Osteoblast (primary cell): Measurements from ENCODE around the gene BRME1. TPM values are rescaled to one million over a fixed set of nuclear protein-coding genes. Genes with fewer than 3 reads are reported as not detected.
"Not testable (repeated sequence)": the region's sequence is repeated elsewhere in the genome, so short reads cannot be mapped to it uniquely, and the experiment has no call there.

Experiments
- DNase-seq: peaks from one replicate; pipeline ENCODE4 v3.0.0; 2011; ENCODE audit warnings: low spot score, mixed read lengths; ENCODE audit not compliant: insufficient read length; ENCODE audit errors: missing footprints
- H2AFZ ChIP-seq: 2 replicates; pipeline ENCODE4 v1.6.0; 2011; ENCODE audit warnings: mild to moderate bottlenecking, low read length
- H3K27ac ChIP-seq: 2 replicates; pipeline ENCODE4 v1.5.1; 2011; ENCODE audit warnings: mild to moderate bottlenecking, low read depth, low read length, moderate library complexity
- H3K27me3 ChIP-seq: 2 replicates; pipeline ENCODE4 v1.6.0; 2012; ENCODE audit warnings: mild to moderate bottlenecking, control low read depth, inconsistent platforms, low read length, moderate library complexity; ENCODE audit not compliant: insufficient read depth
- H3K36me3 ChIP-seq: 2 replicates; pipeline ENCODE4 v1.5.1; 2011; ENCODE audit warnings: mild to moderate bottlenecking, low read length, control low read depth, moderate library complexity; ENCODE audit not compliant: insufficient read depth
- H3K4me1 ChIP-seq: 2 replicates; pipeline ENCODE4 v1.5.1; 2011; ENCODE audit warnings: mild to moderate bottlenecking, low read length, control low read depth, moderate library complexity; ENCODE audit not compliant: insufficient read depth
- H3K4me2 ChIP-seq: 2 replicates; pipeline ENCODE4 v1.6.0; 2011; ENCODE audit warnings: mild to moderate bottlenecking, low read length; ENCODE audit not compliant: insufficient read depth
- H3K4me3 ChIP-seq: fragments of 200-600 bp; sonication (generic); 3 replicates; pipeline ENCODE4 v1.5.1; 2012; ENCODE audit warnings: mild to moderate bottlenecking, low read length, inconsistent platforms; ENCODE audit not compliant: insufficient read depth
- H3K79me2 ChIP-seq: 2 replicates; pipeline ENCODE4 v1.6.0; 2012; ENCODE audit warnings: mild to moderate bottlenecking, low read length, control low read depth, inconsistent platforms; ENCODE audit not compliant: insufficient read depth
- H3K9me3 ChIP-seq: 2 replicates; pipeline ENCODE4 v1.5.1; 2011; ENCODE audit warnings: low read depth, low read length, control low read depth
- H4K20me1 ChIP-seq: 2 replicates; pipeline ENCODE4 v1.6.0; 2012; ENCODE audit warnings: mild to moderate bottlenecking, low read length, control low read depth; ENCODE audit not compliant: insufficient read depth
- total RNA-seq: library from RNA; depleted of rRNA; stranded (reverse); fragments of >200 nt; gene quantifications from 2 replicates; pipeline ENCODE4 v1.2.3, GENCODE V29; 2012
- TF ChIP-seq, protein P1 (sequence below): IDR thresholded peaks from 2 replicates; pipeline ENCODE4 v1.5.1; 2011; ENCODE audit warnings: mild to moderate bottlenecking, low read depth, low read length, moderate library complexity; ENCODE audit errors: extremely low read depth

Gene BRME1
- total RNA-seq, 1 donor = 0.72 TPM

DNA sequence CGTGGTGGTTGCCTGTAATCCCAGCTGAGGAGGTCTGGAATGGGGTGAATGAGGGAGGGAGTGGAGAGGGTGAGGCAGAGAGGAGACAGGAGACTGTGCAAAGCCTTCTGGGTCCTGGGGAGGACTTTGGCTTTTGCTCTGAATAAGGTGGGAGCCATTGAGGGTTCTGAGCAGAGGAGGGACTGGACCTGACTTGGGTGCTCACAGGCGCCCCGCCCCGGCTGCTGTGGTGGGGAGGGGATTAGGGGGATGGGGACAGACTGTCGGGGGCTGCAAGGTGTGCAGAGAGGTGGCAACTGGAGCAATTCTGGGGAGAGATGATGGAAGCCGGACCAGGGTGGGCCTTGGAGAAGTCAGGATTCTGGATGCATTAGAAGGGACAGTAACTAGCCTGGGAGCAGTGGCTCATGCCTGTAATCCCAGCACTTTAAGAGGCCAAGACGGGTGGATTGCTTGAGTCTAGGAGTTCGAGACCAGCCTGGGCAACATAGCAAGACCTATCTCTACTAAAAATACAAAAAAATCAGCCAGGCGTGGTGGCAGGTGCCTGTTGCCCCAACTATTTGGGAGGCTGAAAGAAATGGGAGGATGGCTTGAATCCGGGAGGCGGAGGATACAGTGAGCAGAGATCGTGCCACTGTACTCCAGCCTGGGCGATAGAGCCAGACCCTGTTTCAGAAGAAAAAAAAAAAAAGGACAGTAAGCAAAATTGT, 45.1 kb downstream of the BRME1 start:
- no peak overlapping the region for H3K4me2 ChIP-seq
- no peak overlapping the region for H3K4me3 ChIP-seq
- peaks cover under 1% of the 10 kb centered on the region for H3K27me3 ChIP-seq
- H2AFZ ChIP-seq = no peak overlapping the region
- DNase-seq = no peak
- H3K9me3 ChIP-seq = no peaks in the 10 kb centered on the region
- no peaks in the 10 kb centered on the region for H3K36me3 ChIP-seq
- H3K27ac ChIP-seq = peak overlapping the region; percentile 79
- peaks cover 9% of the 10 kb centered on the region for H3K4me1 ChIP-seq
- H4K20me1 ChIP-seq = peaks cover 3% of the 10 kb centered on the region
- no peaks in the 10 kb centered on the region for H3K79me2 ChIP-seq
- TF ChIP-seq, protein P1, sequence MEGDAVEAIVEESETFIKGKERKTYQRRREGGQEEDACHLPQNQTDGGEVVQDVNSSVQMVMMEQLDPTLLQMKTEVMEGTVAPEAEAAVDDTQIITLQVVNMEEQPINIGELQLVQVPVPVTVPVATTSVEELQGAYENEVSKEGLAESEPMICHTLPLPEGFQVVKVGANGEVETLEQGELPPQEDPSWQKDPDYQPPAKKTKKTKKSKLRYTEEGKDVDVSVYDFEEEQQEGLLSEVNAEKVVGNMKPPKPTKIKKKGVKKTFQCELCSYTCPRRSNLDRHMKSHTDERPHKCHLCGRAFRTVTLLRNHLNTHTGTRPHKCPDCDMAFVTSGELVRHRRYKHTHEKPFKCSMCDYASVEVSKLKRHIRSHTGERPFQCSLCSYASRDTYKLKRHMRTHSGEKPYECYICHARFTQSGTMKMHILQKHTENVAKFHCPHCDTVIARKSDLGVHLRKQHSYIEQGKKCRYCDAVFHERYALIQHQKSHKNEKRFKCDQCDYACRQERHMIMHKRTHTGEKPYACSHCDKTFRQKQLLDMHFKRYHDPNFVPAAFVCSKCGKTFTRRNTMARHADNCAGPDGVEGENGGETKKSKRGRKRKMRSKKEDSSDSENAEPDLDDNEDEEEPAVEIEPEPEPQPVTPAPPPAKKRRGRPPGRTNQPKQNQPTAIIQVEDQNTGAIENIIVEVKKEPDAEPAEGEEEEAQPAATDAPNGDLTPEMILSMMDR = no peak

DNA sequence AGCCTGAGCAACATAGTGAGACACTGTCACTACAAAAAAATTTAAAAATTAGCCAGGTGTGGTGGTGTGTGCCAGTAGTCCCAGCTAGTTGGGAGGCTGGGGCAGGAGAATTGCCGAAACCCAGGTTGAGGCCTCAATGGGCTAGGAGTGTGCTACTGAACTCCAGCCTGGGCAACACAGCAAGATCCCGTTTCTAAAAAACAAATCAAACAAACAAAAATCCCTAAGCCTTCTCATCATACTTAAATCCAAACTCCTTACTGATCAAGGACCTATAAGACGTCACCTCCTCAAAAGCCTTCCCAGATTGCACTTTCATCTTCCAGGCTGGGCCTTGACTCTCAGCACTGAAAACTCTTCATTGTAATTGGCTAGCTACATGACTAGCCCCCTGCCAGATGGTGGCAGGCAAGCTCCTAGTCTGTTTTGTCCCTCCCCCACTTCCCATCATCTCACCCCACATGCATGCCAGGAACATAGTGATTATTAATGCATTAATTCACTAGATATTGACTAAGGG, 46.5 kb downstream of the BRME1 start:
- peaks cover 3% of the 10 kb centered on the region for H4K20me1 ChIP-seq
- TF ChIP-seq, protein P1 = no peak
- peak; percentile 81 for DNase-seq
- H3K27me3 ChIP-seq = no peaks in the 10 kb centered on the region
- no peak overlapping the region for H3K27ac ChIP-seq
- H3K9me3 ChIP-seq = no peaks in the 10 kb centered on the region
- peaks cover 9% of the 10 kb centered on the region for H3K4me1 ChIP-seq
- H3K4me2 ChIP-seq = no peak overlapping the region
- H3K4me3 ChIP-seq = no peak overlapping the region
- H3K36me3 ChIP-seq = no peaks in the 10 kb centered on the region
- no peaks in the 10 kb centered on the region for H3K79me2 ChIP-seq
- no peak overlapping the region for H2AFZ ChIP-seq

DNA sequence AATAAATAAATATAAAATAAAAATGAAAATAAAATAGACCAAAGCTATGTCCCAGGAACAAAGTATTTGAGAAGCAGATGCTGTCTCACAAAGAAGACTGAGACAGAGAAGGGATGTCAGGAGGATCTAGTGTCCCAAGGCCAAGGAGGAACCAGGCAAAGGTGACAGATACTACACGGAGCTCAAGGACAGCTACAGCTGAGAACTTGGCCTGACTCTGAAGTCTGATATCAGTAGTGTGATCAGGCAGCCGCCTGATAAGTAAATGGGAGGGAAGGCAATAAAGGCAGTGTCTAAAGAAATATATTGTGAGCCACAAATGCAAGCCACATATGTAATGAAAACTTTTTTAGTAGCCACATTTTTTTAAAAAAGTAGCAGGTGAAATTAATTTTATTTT, 49.4 kb downstream of the BRME1 start:
- H3K79me2 ChIP-seq = no peaks in the 10 kb centered on the region
- H3K36me3 ChIP-seq = no peaks in the 10 kb centered on the region
- no peak overlapping the region for H3K4me2 ChIP-seq
- no peak overlapping the region for H2AFZ ChIP-seq
- H3K27ac ChIP-seq = no peak overlapping the region
- H4K20me1 ChIP-seq = no peaks in the 10 kb centered on the region
- H3K27me3 ChIP-seq = no peaks in the 10 kb centered on the region
- no peaks in the 10 kb centered on the region for H3K9me3 ChIP-seq
- peak; percentile 31 for DNase-seq
- no peak overlapping the region for H3K4me3 ChIP-seq
- peaks cover 26% of the 10 kb centered on the region for H3K4me1 ChIP-seq
- TF ChIP-seq, protein P1 = no peak

DNA sequence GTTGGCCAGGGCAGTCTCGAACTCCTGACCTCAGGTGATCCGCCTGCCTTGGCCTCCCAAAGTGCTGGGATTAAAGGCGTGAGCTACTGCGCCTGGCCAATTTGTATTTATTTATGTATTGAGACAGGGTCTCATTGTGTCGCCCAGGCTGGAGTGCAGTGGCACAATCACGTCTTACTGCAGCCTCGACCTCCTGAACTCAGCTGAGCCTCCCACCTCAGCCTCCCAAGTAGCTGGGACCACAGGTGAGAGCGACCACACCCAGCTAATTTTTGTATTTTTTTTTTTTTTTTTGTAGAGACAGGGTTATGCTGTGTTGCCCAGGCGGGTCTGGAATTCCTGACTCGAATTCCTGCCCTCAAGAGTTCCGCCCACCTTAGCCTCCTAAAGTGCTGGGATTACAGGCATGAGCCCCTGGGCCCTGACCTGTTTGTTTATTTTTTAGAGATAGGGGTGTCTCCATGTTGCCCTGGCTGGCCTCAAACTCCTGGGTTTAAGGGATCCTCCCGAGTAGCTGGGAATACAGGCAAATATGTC, 53.7 kb downstream of the BRME1 start:
- H3K79me2 ChIP-seq, H3K36me3 ChIP-seq, H3K4me2 ChIP-seq, H3K27me3 ChIP-seq, DNase-seq, H4K20me1 ChIP-seq, H2AFZ ChIP-seq, H3K4me3 ChIP-seq, H3K9me3 ChIP-seq: not testable (repeated sequence)
- H3K27ac ChIP-seq = peak overlapping the region; percentile 100
- H3K4me1 ChIP-seq = peaks cover 49% of the 10 kb centered on the region

DNA sequence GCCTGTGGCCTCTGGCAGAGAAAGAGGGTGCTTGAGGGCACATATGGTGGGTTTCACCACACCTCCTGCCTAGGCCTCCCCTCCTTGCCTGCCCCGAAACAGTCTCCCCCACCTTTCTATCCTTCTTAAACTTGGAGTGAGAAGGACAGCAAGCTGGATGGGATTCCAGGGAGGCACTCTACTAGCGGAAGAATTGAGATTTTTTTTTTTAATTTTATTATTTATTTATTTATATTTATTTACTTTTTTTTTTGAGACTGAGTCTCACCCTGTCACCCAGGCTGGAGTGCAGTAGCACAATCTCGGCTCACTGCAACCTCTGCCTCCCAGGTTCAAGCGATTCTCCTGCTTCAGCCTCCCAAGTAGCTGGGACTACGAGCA, 54.2 kb downstream of the BRME1 start:
- not testable (repeated sequence) for DNase-seq, H2AFZ ChIP-seq, H4K20me1 ChIP-seq, H3K9me3 ChIP-seq, H3K79me2 ChIP-seq, H3K27me3 ChIP-seq, H3K36me3 ChIP-seq
- H3K4me1 ChIP-seq = peaks cover 54% of the 10 kb centered on the region
- H3K4me3 ChIP-seq = peak overlapping the region; percentile 30
- H3K4me2 ChIP-seq = peak overlapping the region; percentile 89
- peak overlapping the region; percentile 100 for H3K27ac ChIP-seq
